NCI-H82 treated with DMSO at 0.1 percent for 48 hours (cell line): ENCODE measurements around the gene NHS.

ENCODE experiments used
- DNase-seq: peaks from one replicate; lab custom pipeline; 2025; ENCODE audit not compliant: unreplicated experiment; lab: John Stamatoyannopoulos, UW

Gene NHS

DNA sequence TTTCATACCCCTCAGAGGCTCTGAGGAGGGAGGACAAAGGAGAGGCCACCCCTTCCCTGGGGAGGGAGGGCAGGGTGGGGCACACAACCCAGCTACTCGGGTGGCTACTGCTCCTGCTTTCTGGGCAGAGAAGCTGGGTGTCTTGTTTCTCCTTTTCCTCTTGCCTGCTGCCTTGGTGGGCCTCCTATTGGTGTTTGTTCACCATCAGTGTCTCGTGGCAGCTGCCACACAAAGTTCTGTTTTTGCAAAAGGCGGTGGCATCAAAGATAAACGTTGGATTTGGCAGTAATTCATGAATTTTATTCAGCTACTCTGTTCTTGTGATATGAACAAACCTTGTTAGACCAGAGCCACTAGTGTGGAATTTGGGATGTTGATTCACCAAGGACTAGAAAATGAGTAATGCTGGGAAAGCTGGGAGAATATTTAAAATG lies 209.3 kb downstream of the NHS start:
- DNase-seq = no peak

DNA sequence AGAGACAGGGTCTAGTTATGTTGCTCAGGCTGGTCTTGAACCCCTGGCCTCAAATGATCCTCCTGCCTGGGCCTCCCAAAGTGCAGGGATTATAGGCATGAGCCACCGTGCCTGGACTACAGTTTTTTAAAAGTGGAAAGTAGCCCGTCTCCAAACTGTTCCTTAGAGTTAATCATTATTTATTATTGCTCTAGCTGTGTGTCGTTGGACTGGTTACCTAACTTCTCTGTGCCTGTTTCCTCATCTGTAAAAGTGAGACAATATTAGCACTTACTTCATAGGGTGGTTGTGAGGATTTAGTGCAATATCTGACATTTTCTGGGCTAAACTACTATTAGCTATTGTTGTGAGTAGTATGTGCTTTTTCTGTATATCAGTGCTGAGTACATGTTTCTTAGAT lies 210.0 kb downstream of the NHS start:
- DNase-seq = no peak

DNA sequence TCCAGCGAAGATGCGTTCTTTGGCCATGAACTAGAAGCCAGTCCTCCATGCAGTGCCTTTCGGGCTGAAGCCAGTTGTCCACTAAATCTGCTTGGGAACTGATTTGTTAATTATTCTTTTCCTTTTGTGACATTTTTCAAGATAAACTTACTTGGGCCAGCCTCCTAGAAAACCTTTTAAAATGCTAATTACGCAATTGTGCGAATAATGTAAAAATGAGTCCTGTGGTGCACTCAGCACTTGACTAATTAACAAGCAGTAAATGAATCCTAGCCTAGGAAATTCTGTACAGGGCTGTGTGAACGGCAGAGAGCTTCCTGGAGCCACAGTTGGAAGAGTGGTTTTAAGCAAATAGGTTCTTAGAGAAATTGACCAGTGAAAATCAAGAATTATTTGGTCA lies 212.4 kb downstream of the NHS start:
- no peak for DNase-seq

DNA sequence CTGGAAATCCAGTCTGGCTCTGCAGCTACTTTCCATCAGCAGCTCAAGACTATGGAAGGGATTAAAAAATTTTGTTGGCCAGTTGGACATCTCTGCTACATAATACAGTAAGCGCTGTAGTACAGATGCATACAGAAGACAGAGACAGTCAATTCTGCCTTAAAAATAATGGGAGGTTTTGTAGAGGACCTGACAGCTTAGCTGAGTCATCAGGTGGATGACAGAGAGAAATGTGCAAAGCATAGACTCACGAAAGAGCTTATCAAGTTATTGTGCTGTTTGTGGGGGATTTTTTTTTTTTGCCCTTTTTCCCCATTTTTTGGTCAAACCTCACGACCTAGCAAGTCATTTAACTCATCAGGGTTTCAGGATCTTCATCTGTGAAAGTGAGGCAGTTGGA lies 213.3 kb downstream of the NHS start:
- DNase-seq = no peak

DNA sequence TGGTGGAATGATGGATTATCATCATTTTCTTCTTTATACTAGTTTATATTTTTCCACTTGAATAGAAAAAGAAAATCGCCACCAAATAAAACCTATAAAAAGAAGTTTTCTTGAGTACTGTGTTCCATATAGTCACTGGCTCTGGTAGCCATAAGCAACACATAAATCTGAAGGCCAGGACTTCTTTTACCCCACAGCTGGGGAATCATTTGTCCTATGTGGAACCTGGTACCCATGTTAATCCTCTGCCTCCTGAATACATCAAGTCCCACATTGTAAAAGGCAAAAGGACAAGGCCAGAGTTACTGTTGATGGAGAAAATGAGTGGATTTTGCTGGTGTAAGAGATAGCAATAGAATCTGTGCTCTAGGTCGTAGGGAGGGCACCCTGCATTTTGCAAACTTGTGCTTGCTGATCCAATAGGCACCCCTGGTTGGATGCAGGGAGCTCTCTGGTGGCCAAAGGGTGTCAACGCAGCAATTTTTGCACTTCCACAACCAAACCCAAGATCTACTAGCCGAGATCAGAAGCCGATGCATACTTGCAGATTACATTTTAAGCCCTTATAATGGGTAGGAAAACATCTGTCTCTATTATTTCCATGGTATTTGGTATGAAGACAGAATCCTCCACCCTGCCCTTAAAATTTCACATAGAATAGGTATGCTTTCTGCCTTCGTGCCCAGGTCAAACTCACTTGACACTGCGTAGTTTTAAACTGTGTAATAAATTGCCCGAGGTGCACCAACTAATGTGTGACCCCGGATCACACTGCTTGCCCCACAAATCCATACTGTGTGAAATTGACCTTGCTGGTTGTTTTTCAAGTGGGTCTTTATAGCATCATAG lies 216.1 kb downstream of the NHS start:
- DNase-seq = peak; percentile 6

DNA sequence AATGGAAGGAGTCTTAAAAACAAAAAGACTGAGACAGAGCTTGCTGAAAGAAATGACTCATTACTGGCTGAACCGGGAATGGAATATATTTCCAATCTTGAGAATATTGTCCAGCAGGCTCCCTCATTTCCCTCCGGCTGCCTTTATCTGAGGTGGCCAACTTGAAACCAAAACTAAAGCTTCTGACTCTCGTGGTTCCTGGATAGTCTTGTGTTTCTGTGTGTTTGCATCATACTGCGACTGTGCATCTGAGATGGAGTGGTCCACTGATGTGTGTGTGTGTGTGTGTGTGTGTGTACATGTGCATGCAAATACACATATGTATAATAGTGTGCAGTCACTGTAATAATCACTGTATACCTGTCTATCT lies 216.7 kb downstream of the NHS start:
- no peak for DNase-seq

DNA sequence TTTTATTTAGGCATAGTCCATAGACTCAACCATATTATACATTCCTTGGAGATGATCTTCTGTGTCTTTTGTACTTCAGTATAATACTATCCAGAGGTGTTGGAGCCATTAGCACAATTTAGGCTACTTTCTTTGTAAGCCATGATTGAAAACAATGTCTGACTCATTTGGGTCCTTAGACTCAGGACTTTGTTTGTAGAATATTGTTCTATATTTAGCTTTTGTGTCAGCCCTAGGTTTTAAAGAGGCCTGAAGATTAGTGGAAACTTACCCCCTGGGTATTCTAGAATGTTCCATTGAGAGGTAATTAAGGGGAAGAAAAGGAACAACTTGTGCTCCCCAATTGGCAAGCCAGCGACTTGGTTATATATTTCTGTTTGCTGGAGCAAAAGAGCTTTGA lies 217.1 kb downstream of the NHS start:
- DNase-seq = no peak

DNA sequence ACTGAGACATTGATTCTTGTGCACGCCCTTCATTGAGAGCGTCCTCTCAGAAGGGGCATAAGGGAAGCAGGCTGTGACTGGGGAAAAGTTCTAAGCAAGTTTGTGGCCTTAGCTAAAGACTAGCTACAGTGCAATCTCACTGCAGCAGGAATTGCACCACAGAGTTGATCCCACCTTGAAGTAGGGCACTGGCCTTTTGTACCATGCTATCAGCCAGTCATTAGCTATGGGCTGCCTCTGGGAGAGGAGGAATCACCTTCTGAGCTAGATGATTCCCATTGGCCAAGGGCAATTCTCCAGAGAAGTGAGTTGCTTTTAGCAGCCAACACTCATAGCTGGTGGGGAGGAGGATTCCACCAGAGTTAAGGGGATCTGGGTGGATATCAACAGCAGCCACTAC lies 219.7 kb downstream of the NHS start:
- no peak for DNase-seq

DNA sequence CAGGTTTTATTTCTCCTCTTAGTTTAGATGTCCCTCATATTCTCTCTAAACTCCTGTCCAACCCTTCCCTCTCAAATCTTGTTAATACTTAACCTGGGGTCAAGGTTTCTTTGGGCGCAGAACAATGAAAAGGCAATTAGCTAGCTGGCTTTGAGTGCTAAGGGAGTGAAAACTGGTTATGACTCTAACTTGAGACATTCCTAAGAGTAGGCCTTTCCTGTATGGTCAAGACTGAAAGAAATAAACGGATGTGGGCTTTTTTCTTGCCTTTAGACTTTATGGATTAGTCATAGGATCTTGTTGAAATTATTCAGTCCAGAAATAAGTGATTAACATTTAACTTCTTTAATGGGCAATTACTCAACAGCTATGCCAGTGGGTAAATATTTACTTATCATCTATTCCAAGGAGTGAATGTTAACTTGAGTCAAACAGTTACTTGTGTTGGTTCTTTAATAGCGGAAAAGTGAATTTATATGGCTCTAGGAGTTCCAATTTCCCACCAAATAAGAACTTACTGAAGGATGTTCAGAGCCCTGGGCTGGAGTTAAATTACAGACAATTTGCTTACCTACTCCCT lies 220.5 kb downstream of the NHS start:
- no peak for DNase-seq

DNA sequence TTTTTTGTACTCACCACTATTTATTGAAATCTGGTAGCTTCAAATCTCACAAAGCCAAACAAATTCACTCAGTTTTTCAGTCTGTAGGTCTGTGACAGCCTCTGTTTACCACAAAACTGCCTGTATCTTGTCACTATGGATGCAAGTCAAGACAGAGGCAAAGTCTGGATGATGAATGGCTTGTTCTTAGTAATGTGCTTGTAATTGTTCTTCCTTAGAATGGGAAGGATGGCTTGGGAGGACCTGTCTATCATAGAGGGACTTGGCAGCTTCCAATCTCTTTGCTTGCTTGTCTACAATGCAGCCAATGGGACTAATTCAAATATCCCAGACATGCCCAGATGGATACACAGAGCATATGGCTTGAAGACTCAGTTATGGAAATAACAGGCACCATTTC lies 221.1 kb downstream of the NHS start:
- DNase-seq = no peak

DNA sequence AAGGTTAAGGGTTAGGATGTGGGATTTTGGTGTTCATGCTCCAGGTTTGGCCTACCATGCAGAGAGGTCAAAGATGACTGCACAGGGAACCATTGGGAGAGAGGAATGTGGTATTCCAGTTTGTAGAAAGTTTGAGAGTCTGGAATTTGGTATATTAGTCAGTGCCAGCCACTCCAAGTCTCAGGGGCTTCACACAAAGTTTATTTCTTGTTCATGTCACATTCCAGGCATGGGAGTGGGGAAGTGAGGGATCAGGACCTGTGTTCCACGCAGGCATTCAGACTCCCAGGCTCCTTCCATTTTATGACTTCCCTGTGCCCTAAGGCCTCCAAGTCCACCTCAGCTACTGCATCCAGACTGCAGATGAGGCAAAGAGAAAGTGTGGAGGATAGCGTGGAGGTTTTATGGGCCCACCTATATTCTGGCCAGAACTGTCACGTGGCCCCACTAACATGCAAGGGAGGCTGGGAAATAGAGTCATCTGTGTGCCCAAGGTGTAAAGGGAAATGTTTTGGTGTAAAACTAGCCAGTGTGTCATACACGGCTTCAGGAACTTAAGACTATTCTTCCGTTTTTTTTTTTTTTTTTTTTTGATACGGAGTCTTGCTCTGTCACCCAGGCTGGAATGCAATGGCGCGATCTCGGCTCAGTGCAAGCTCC lies 221.7 kb downstream of the NHS start:
- DNase-seq = no peak

DNA sequence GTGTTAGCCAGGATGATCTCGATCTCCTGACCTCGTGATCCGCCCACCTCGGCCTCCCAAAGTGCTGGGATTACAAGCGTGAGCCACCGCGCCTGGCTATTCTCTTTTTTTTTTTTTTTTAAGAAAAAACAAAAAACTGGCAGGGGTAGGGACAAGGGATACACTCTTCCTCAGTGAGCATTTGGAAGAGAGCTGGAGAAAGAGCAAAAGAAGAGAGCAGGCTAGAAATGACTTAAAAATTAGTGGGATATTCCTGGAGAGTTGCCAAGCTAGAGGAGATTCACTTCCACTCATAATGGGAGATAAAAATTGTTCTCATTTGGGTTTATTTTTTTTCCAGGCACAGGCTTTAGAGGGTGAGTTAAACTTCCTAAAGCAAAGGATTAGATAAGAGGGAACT lies 222.3 kb downstream of the NHS start:
- no peak for DNase-seq

DNA sequence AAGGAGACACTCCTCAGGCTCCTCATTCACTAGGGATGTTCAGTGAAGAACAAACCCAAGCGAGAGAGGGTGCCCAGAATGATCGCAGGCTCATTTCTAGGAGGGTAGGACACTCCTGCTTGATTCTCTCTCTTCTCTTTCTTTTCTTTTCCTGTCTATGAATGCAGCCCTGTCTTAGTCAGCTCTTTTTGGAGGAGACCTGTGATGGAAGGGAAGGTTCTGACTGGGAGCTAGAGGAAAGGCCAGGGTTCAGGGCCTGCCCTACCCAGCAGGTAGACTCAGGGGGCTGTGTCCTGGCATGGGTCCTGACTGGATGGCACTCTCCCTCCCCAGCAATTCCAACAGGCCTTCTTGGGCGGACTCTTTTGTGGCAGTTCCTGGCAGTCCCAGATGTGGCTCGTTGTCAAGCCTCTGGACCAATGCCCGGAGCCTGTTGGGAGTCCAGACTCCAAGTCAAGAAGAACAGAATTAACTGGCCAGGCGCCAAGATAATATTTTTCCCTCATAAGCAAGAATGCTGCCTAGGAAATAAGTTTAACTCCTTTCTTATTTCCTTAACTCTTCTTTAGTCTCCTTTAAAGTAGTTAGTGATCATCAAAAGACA lies 222.9 kb downstream of the NHS start:
- no peak for DNase-seq

DNA sequence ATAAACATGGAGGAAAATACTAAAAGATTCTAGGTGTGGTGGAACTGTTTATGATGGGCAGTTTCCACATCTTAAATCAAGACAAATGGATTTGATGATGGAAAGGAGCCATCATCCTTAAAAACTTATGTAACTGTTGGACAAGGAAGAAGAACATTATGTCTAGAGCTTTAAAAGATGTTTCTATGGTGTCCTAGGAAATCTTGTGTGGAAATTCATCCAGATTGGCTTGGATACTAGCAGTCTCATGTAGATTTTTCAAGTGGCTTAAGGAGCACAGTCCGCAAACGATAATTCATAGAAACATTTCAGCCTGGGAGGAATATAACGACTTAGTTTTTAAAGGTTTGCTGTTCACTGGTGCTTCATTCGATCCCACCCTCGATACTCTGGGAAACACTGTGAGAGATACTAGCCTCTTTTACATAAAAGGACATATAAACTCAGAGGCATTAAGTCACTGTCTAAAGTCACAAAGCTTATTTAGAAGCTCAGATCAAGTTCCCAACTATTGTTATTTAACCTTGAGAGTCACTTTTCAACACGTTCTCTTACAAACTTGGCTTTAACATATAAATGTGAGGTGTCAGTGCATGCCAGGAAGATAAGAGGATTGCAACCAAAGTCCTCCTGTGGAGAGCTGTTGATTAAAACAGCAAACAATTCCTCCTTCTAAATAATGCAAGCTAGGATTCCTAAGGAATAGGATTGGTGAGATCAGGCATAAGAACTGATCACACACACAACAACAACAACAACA lies 226.6 kb downstream of the NHS start:
- DNase-seq = peak; percentile 6

DNA sequence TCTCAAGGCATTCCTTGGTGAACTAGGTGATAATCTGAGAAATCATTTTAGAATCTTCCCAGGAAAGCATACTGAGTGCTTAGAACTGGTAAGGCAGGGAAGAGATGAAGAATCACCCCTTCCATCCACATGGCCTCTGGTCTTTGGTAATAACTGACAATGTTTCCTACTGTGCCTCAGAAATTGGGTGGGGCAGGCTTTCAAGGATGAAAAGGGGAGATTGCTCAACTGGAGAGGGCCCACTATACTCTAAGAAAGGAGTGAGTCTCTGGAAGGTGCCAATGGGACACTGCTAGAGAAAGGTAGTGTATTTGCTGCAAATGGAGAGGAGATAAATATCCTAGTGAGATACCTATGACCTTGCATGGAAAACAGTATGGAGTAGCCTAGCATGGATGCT lies 227.2 kb downstream of the NHS start:
- DNase-seq = no peak

DNA sequence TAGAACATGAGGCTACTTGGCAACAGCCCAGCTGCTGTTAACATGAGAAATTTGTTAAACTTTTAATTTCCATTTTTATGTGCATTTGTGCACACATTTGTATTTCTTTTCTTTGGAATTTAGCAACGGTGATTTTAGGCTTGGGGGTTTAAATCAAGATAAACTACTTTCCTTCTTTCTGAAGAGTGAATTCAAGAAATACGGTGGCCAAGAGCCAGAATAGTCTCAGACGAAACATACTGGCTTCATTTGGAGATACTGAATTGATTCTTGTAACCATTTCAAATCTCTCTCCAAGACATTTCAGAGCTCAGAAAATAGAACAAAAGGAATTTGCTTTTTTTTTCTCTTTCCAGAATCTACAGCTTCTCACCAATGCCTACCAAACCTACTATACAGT lies 228.2 kb downstream of the NHS start:
- no peak for DNase-seq

DNA sequence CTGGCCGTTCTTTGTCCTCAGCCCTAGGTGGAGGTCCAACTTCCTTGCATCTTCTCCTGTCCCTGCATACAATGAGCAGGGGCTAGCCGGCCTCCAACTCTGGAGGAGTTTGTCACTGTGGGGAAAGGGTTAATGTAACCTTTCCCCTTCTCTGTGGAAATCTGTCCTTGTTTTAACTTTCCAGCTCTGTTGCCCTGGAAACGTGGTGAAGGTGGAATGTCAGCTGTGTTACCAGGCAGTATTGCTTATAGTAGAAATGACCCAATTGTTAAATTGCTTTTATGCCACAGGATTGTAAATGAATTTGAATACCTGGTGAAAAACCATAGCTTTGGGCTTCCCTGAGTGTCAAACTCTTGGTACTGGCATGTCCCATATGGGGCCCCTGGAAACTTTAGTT lies 230.7 kb downstream of the NHS start:
- DNase-seq = no peak

DNA sequence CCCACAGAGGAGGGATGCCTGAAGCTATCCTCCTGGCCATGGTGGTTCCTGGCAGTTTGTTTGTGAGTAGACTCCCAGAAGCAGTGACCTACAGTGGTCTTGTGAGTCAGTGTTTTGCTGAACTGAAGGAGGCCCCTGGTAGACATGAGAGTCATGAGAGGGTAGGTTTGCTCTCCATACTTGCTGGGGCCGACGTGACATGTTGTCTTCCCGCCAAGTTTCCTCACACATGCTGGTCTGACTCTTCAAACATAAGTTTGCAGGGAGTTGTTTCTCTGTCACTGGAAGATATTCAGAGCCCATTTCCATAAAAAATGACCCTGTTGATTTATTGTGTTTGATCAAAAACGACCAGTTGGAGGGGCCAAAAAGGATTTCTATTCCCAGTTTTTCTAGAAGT lies 231.2 kb downstream of the NHS start:
- DNase-seq = no peak

DNA sequence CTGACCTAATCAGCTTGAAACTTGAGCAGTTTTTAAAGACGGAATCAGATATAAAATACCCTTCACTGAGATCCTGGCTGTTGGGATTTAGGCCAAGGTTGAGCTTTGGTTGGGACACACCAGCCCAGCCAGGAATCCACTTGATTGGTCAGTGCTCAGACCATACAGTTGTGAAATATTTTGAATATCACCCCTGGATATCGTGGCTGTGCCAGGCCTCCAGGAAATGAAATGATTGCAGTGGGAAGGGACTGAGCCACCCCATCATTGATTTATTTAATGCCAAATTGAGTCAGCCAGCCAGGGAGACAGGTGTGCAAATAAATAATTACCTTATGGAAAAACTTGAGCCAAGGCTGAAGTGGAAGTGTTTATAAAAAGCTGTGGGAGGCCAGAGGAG lies 233.9 kb downstream of the NHS start:
- no peak for DNase-seq

DNA sequence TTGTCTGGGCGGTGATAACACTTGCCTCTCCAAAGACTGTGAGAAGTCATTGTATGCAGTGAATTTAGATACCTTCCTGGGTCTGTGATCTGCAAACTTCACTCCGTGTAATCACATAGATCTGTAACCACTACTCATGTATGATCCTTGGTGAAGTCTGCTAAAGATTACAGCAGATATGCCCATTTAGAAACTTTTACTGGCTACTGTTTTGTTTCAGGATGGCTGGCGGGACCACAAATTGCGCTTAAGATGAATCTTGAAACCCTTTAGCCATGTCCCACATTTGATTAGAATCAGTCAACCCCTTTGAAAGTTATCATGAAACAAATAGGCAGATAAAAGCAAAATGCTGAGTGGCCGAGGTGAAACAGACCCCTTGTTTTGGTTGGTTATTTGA lies 235.8 kb downstream of the NHS start:
- no peak for DNase-seq

DNA sequence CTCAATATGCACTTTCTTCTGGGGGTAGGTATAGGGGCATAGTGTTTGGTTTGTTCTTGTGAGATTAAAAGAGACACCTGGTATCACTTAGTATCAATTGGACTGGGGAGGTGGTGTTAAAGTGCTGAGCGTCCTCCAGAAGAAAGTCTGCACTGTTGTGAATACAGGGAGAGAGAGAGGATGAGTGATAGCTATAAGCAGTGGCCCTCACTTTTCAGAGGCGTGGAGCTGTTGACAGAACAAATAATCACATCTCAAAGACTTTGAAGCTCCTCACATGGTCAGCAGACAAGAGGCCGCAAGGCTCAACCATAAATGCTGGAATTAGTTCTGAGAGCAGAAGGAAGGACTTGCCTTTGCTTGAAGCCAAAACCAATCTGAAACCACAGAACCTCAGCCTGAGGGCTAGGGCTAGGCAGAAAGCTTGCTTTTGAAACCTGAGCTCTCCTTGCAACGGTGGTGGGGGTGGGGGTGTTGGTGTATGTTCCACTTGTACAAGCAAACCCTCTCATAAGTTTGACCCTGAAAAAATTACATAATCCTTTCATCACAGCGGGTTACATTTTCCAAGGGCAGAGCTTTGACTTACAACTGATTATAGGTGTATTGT lies 239.1 kb downstream of the NHS start:
- DNase-seq = no peak
